HepG2 (cell line): Measurements from ENCODE around the gene ANKMY2. TPM values are rescaled to one million over a fixed set of nuclear protein-coding genes. Genes with fewer than 3 reads are reported as not detected.

Experiments
- HES4 ChIP-seq: sonication (generic); formaldehyde crosslinking; IDR thresholded peaks from 2 replicates; pipeline ENCODE4 v1.9.0; 2021; ENCODE audit warnings: mild to moderate bottlenecking, missing genetic modification reagents, borderline replicate concordance
- IKZF4 ChIP-seq: sonication (generic); formaldehyde crosslinking; IDR thresholded peaks from 2 replicates; pipeline ENCODE4 v1.5.1; 2020; ENCODE audit warnings: borderline replicate concordance, mild to moderate bottlenecking, low read depth, missing genetic modification reagents; ENCODE audit errors: not compliant biosample characterization
- SCMH1 ChIP-seq: sonication (generic); formaldehyde crosslinking; IDR thresholded peaks from 2 replicates; pipeline ENCODE4 v1.9.0; 2021; ENCODE audit warnings: missing genetic modification reagents, mild to moderate bottlenecking, borderline replicate concordance
- SRSF1 ChIP-seq: fragments of 200-400 bp; formaldehyde crosslinking; optimal IDR thresholded peaks from 2 replicates; pipeline ENCODE3; 2017; ENCODE audit warnings: mild to moderate bottlenecking, low read depth, low read length, moderate library complexity
- TOE1 ChIP-seq: sonication (generic); formaldehyde crosslinking; IDR thresholded peaks from 2 replicates; pipeline ENCODE4 v1.4.0; 2020; ENCODE audit warnings: mild to moderate bottlenecking, missing genetic modification reagents
- ZBTB20 ChIP-seq: sonication (generic); formaldehyde crosslinking; IDR thresholded peaks from 2 replicates; pipeline ENCODE4 v1.8.1; 2023; ENCODE audit warnings: missing genetic modification reagents, low read depth, mild to moderate bottlenecking, borderline replicate concordance
- ZNF567 ChIP-seq: sonication (generic); formaldehyde crosslinking; IDR thresholded peaks from 2 replicates; pipeline ENCODE4 v1.8.1; 2023; ENCODE audit warnings: mild to moderate bottlenecking, missing genetic modification reagents, borderline replicate concordance
- ZNF614 ChIP-seq: IDR thresholded peaks from 2 replicates; pipeline ENCODE4 v1.6.1; 2018; ENCODE audit warnings: missing biosample characterization, missing genetic modification reagents, inconsistent platforms, borderline replicate concordance
- polyA plus RNA-seq, 8 experiments: library from polyadenylated mRNA; depleted of rRNA in 3 of 8; stranded (reverse) in 7 of 8; unstranded in 1 of 8; fragments of >200 nt; fragmentation: Illumina TruSeq in 4 of 8; extraction: Trizol in 4 of 8; gene quantifications; 2 replicates each; pipeline versions ENCODE4 v1.2.1 to v1.2.3, GENCODE V29; 2011 to 2016; ENCODE audit warnings: low read depth in 4 of 8, missing spikeins in 1 of 8, mixed read lengths in 1 of 8; ENCODE audit not compliant: insufficient read depth in 1 of 8
- total RNA-seq, 5 experiments: library from RNA; depleted of rRNA; stranded (reverse); fragments of >200 nt; fragmentation: Illumina TruSeq; extraction: Trizol; gene quantifications; 2 replicates each; pipeline ENCODE4 v1.2.3, GENCODE V29; 2016; ENCODE audit warnings: low read depth in 1 of 5
- TF ChIP-seq, protein P1 (sequence below): sonication (generic); formaldehyde crosslinking; conservative IDR thresholded peaks from 2 replicates; pipeline ENCODE4 v1.8.0; 2022; ENCODE audit warnings: low read depth, missing genetic modification reagents
- TF ChIP-seq, protein P2 (sequence below): sonication (generic); formaldehyde crosslinking; IDR thresholded peaks from 2 replicates; pipeline ENCODE4 v1.4.0; 2020; ENCODE audit warnings: mild to moderate bottlenecking, missing genetic modification reagents
- TF ChIP-seq, protein P3 (sequence below): sonication (generic); formaldehyde crosslinking; IDR thresholded peaks from 2 replicates; pipeline ENCODE4 v1.5.0; 2020; ENCODE audit warnings: missing genetic modification reagents
- TF ChIP-seq, protein P4 (sequence below): sonication (generic); formaldehyde crosslinking; IDR thresholded peaks from 2 replicates; pipeline ENCODE4 v1.5.1; 2020; ENCODE audit warnings: mild to moderate bottlenecking, missing genetic modification reagents, borderline replicate concordance
- TF ChIP-seq, protein P5 (sequence below): IDR thresholded peaks from 2 replicates; pipeline ENCODE4 v1.6.1; 2016

The ANKMY2 gene
- total and polyA plus RNA-seq, 2 of the 13 experiments (the other 11 are each of a cell fraction or from before 2014, with no cell fraction given), result 12.2 to 21.6 TPM

DNA sequence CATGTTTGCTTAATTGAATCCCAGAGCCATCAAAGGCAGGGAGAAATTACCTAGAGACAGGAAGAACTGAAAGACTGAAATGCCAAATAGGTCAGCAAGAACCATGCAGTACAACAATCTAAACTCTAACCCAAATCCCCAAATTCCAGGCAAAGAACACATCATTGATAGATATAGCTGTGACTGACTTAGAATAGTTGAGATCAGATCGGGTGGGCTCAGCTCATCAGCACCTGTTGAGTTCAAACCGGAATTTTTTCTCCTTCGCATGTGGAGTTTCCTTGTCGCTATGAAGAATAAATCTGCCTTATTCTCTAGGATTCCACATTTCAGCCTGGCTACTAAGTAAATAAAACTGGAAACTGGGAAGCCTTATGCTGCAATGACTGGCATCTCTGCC lies 1.4 kb downstream of the ANKMY2 start (continued):
- TF ChIP-seq IKZF4 (CRISPR knock-in tag) (no peak), ZBTB20 (CRISPR knock-in tag) (no peak), HES4 (CRISPR knock-in tag) (no peak), ZNF567 (no peak), TOE1 (CRISPR knock-in tag) (no peak), SRSF1 (no peak), SCMH1 (CRISPR knock-in tag) (no peak), ZNF614 (CRISPR knock-in tag) (no peak)
- TF ChIP-seq, protein P1, sequence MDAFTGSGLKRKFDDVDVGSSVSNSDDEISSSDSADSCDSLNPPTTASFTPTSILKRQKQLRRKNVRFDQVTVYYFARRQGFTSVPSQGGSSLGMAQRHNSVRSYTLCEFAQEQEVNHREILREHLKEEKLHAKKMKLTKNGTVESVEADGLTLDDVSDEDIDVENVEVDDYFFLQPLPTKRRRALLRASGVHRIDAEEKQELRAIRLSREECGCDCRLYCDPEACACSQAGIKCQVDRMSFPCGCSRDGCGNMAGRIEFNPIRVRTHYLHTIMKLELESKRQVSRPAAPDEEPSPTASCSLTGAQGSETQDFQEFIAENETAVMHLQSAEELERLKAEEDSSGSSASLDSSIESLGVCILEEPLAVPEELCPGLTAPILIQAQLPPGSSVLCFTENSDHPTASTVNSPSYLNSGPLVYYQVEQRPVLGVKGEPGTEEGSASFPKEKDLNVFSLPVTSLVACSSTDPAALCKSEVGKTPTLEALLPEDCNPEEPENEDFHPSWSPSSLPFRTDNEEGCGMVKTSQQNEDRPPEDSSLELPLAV (CRISPR knock-in tag), result no peak
- TF ChIP-seq, protein P2, sequence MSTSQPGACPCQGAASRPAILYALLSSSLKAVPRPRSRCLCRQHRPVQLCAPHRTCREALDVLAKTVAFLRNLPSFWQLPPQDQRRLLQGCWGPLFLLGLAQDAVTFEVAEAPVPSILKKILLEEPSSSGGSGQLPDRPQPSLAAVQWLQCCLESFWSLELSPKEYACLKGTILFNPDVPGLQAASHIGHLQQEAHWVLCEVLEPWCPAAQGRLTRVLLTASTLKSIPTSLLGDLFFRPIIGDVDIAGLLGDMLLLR (CRISPR knock-in tag), result no peak
- TF ChIP-seq, protein P3, sequence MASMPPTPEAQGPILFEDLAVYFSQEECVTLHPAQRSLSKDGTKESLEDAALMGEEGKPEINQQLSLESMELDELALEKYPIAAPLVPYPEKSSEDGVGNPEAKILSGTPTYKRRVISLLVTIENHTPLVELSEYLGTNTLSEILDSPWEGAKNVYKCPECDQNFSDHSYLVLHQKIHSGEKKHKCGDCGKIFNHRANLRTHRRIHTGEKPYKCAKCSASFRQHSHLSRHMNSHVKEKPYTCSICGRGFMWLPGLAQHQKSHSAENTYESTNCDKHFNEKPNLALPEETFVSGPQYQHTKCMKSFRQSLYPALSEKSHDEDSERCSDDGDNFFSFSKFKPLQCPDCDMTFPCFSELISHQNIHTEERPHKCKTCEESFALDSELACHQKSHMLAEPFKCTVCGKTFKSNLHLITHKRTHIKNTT (CRISPR knock-in tag), result no peak
- TF ChIP-seq, protein P4, sequence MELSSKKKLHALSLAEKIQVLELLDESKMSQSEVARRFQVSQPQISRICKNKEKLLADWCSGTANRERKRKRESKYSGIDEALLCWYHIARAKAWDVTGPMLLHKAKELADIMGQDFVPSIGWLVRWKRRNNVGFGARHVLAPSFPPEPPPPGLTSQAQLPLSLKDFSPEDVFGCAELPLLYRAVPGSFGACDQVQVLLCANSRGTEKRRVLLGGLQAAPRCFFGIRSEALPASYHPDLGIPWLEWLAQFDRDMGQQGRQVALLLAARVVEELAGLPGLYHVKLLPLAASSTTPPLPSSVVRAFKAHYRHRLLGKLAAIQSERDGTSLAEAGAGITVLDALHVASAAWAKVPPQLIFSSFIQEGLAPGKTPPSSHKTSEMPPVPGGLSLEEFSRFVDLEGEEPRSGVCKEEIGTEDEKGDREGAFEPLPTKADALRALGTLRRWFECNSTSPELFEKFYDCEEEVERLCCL (CRISPR knock-in tag), result no peak
- TF ChIP-seq, protein P5, sequence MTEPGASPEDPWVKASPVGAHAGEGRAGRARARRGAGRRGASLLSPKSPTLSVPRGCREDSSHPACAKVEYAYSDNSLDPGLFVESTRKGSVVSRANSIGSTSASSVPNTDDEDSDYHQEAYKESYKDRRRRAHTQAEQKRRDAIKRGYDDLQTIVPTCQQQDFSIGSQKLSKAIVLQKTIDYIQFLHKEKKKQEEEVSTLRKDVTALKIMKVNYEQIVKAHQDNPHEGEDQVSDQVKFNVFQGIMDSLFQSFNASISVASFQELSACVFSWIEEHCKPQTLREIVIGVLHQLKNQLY (CRISPR knock-in tag), result no peak
